BJ (cell line): ENCODE results near the gene SORBS2. TPM values are rescaled to one million over a fixed set of nuclear protein-coding genes. Genes with fewer than 3 reads are reported as not detected.

Experiments
- CTCF ChIA-PET: fragments of 350-600 bp; formaldehyde crosslinking; extraction: SDS; loops from one replicate; lab custom pipeline; 2021; ENCODE audit warnings: antibody characterized with exemption, inconsistent platforms; lab: Yijun Ruan, JAX
- POLR2A ChIA-PET: fragments of 300-600 bp; sonication (Branson Sonifier 250); formaldehyde crosslinking; extraction: SDS; loops from one replicate; lab custom pipeline; 2021; ENCODE audit warnings: antibody characterized with exemption; lab: Charles Lee
- DNase-seq: peaks from one replicate; pipeline ENCODE4 v3.0.0-alpha.2; 2011; ENCODE audit warnings: low read depth
- H3K27me3 ChIP-seq: 2 replicates; pipeline ENCODE4 v1.6.0; 2011; ENCODE audit warnings: low read length; ENCODE audit not compliant: control insufficient read depth, insufficient read depth
- H3K36me3 ChIP-seq: 2 replicates; pipeline ENCODE4 v1.5.1; 2011; ENCODE audit warnings: low read length; ENCODE audit not compliant: control insufficient read depth, insufficient read depth
- H3K4me3 ChIP-seq: 2 replicates; pipeline ENCODE4 v1.5.1; 2011; ENCODE audit warnings: low read depth, mild to moderate bottlenecking, control low read depth, low read length
- polyA plus RNA-seq: library from polyadenylated mRNA; depleted of rRNA; stranded (reverse); fragments of >200 nt; gene quantifications from 2 replicates; pipeline ENCODE4 v1.2.3, GENCODE V29; 2011
- TF ChIP-seq, protein P1 (sequence below): IDR thresholded peaks from 2 replicates; pipeline ENCODE4 v1.5.1; 2011; ENCODE audit warnings: low read depth, mild to moderate bottlenecking, control low read depth, inconsistent platforms, low read length, moderate library complexity; ENCODE audit not compliant: insufficient read depth

The SORBS2 gene
- polyA plus RNA-seq, 1 experiment, result 9.1 TPM

DNA sequence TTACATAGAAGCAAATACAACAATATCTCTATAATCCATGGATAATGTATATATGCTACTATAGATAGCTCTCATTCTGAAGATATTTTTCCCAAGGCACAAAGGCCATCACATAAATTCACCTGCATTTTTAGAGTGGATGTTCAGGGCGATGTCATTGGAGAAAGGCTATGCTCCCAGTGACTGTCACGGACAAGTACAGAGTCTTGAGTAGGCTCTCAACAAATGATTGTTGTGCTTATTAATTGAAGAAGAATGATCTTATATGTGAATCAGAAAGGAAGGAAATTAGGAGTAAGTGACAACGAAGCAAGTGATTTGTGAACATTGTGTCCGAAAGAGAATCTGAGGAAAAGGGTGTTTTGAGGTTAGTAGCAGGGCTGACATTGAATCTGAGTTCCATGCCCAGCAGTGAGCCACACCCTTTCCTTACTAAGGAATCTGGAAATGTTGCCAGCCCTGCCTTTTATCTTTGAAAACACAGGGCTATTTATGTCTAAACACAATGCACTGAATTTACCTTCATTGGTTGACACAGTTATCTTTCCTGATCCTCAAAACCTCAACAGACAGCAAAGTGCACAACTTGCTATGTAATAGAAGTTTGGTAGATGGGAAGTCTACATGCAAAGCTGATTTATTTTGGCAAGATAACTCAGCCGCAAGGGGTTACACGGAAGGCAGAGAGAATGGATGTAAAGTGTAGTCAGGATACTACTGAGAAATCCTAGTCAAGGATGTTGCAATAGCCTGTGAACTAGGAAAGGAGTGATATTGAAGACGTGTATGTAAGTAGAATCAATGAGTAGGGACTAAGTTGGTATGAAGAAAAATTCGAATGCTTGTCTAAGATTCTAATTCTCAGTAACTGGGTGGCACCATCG lies 50.4 kb downstream of the SORBS2 start:
- ChIA-PET POLR2A (no interaction called here), CTCF (no interaction called here)
- Histone ChIP-seq H3K4me3 (no peak overlapping the region), H3K36me3 (no peaks in the 10 kb centered on the region), H3K27me3 (no peaks in the 10 kb centered on the region)
- no peak for DNase-seq
- TF ChIP-seq, protein P1, sequence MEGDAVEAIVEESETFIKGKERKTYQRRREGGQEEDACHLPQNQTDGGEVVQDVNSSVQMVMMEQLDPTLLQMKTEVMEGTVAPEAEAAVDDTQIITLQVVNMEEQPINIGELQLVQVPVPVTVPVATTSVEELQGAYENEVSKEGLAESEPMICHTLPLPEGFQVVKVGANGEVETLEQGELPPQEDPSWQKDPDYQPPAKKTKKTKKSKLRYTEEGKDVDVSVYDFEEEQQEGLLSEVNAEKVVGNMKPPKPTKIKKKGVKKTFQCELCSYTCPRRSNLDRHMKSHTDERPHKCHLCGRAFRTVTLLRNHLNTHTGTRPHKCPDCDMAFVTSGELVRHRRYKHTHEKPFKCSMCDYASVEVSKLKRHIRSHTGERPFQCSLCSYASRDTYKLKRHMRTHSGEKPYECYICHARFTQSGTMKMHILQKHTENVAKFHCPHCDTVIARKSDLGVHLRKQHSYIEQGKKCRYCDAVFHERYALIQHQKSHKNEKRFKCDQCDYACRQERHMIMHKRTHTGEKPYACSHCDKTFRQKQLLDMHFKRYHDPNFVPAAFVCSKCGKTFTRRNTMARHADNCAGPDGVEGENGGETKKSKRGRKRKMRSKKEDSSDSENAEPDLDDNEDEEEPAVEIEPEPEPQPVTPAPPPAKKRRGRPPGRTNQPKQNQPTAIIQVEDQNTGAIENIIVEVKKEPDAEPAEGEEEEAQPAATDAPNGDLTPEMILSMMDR, result no peak

DNA sequence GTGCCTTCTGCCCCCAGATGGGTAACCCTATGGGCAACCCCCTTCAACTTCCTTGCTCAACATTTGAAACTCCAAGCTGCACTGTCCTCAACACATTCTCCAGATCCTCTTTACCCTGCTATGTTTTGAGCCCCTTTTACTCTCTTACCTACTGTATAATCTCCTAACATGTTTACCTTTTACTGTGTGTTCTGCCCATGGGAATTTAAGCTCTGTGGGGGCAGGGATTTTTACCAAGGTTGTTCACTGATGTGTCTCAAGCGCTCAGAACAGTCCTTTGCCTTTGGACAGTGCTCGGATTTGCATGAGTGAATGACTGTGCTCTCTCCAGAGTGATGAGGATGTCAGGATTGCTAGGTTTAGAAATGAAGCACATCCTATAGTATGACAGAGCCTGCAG lies 53.2 kb downstream of the SORBS2 start:
- Histone ChIP-seq H3K27me3 (no peaks in the 10 kb centered on the region), H3K36me3 (no peaks in the 10 kb centered on the region), H3K4me3 (no peak overlapping the region)
- ChIA-PET POLR2A (no interaction called here), CTCF (no interaction called here)
- DNase-seq, result no peak
- TF ChIP-seq, protein P1, result no peak

DNA sequence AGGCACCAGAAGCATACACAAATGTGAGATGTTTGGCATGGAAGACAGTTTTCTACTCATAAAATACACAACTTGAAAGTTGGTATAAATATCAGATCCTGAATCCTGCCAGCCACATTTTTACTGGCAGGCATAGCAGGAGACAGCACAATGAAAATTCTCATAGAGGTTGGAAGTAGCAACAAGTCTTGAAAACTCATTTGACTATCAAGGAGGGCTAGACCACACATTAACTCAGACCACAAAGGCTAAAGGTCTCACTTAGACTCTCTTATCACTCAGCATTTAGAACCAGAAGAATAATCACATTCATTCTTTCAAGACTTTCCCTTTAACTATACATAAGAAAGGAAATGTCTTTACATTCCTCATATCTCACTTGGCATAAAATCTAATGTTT lies 56.5 kb downstream of the SORBS2 start:
- TF ChIP-seq, protein P1, result no peak
- DNase-seq, result no peak
- H3K4me3 ChIP-seq, result no peak overlapping the region
- no peaks in the 10 kb centered on the region for H3K36me3 ChIP-seq
- H3K27me3 ChIP-seq, result 0 out of 2 replicates have a peak, but pooled peaks cover 4% of the 10 kb centered on the region
- ChIA-PET CTCF (interaction anchor here (1.1 kb wide), 1 partner anchor 99 kb away, joined by 3 read pairs; no protein-coding TSS in a partner anchor), POLR2A (no interaction called here)

DNA sequence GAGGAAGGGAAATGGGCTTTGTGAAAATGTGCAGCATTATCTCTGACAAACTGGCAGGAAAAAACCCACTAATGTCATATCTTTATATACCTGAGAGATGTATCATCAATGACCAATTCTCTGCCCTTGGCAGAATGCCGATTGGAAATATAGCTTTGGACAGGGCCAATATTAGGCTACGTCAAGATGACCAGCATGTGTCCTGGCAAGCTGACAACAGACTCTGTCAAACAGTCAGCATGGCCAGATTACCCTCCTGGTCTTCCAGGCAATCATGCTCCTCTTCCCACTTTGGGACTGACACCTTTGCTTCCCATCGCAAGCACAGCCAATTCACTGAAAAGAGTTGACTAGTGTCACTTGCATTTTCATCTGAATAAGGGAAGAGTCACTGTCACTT lies 57.0 kb downstream of the SORBS2 start:
- Histone ChIP-seq H3K27me3 (0 out of 2 replicates have a peak, but pooled peaks cover 4% of the 10 kb centered on the region), H3K36me3 (no peaks in the 10 kb centered on the region), H3K4me3 (no peak overlapping the region)
- no peak for DNase-seq
- ChIA-PET CTCF (no interaction called here), POLR2A (no interaction called here)
- TF ChIP-seq, protein P1, result no peak

DNA sequence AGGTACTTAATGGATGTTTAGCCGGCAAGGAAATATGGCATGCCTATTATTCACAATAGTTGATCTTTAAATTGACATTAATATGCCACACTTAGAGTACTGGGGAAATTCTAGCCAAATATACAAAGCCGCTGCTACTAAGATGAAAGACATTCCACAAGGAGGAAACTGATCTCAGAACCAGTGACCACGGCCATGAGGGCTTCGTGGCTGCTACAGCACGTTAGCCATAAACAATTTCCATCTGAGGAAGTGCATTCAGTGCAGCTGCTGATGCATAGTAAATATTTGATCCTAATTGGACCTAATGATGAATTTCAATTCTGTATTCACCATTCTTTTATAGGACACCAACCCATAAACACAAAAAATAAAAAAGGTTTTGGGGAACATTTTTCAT lies 59.1 kb downstream of the SORBS2 start:
- H3K36me3 ChIP-seq, result no peaks in the 10 kb centered on the region
- no peak for DNase-seq
- ChIA-PET POLR2A (no interaction called here), CTCF (no interaction called here)
- TF ChIP-seq, protein P1, result no peak
- no peak overlapping the region for H3K4me3 ChIP-seq
- peaks cover 6% of the 10 kb centered on the region; the same call in 1 of the 2 replicates for H3K27me3 ChIP-seq
